Hematopoietic multipotent progenitor cell treated with erythropoietin and hydrocortisone succinate and interleukin-3 and kit ligand, for 4 days (in vitro differentiated cells): ENCODE results near the gene HOMER1.
"Not testable (repeated sequence)": the region's sequence is repeated elsewhere in the genome, so short reads cannot be mapped to it uniquely, and the experiment has no call there.

Source experiments
- DNase-seq: peaks from one replicate; pipeline ENCODE4 v3.0.0-alpha.2; 2015

The HOMER1 gene

GRCh38 chr5:79408028-79408427 is 105.9 kb downstream of the HOMER1 start:
- DNase-seq = no peak

GRCh38 chr5:79407591-79407990 is 106.3 kb downstream of the HOMER1 start:
- no peak for DNase-seq

GRCh38 chr5:79401216-79401615 is 112.7 kb downstream of the HOMER1 start:
- no peak for DNase-seq

DNA sequence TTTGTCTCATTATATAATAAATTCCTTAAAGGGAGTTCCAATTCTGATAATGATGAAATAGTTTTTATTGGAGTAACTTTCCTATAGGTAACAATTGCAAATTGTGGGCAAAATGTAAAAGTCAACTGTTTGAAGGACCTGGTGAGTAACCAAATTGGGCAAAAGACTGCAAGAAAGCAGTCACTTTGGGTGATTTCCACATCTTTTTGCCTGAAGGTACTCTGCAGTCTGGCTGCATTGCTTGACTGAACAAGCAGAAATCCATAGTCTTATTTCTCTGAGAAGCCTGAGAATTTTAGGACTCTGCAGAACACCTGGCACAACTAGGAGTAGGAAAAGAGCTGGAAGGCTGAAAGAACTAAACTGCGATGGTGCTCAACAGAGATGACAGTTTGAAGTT is 114.9 kb downstream of the HOMER1 start:
- DNase-seq = no peak

DNA sequence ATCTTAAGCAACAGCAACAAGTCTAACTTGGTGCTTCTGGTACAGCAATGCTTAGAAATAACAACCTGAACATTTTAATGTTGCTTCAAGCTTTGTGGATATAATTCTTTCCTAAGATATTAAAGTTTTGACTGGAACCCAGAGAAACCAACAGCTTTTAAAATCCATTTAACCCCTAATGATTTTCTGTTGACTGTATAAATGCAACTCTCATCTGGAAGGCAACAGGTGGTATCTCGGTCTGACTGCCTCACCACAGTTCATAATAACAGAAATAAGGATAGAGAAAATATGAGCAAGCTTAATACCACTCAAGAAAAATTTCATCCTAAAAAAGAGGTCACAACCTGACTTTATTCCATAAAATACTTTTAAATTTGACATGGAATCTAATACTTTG is 116.9 kb downstream of the HOMER1 start:
- DNase-seq = no peak

GRCh38 chr5:79396265-79396664 is 117.7 kb downstream of the HOMER1 start:
- no peak for DNase-seq

- no peak for DNase-seq
Observed at GRCh38 chr5:79395296-79395695, 118.6 kb downstream of the HOMER1 start.

GRCh38 chr5:79392776-79393175 is 121.2 kb downstream of the HOMER1 start:
- DNase-seq = no peak

DNA sequence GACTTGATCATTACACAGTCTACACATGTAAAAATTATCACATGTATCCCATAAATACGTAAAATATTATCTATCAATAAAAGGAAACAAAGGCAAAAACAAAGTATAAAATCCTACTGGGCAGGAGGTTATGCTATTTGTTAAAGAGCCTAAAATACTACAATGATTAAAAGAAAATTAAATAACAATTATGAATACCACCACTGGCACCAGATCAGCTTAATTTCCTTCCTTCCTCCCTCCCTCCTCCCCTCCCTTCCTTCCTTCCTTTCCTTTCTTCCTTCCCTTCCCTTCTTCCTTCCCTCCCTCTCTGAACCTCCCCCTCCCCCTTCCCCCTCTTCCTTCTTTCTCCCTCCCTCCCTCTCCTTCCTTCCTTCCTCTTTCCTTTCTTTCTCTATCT is 127.3 kb downstream of the HOMER1 start:
- no peak for DNase-seq

DNA sequence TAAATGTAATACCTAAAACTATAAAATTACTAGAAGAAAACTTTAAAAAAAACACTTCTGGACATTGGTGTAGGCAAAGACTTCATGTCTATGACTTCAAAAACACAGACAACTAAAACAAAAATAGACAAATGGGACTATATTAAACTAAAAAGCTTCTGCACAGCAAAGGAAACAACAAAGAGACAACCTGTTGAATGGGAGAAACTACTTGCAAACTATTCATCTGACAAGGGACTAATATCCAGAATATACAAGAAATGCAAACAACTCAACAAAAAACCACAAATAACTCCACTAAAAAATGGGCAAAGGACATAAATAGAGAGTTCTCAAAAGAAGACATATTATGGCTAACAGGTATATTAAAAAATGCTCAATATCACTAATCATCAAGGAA is 128.8 kb downstream of the HOMER1 start:
- not testable (repeated sequence) for DNase-seq

- DNase-seq = no peak
Observed at GRCh38 chr5:79378510-79379186, 135.3 kb downstream of the HOMER1 start.

DNA sequence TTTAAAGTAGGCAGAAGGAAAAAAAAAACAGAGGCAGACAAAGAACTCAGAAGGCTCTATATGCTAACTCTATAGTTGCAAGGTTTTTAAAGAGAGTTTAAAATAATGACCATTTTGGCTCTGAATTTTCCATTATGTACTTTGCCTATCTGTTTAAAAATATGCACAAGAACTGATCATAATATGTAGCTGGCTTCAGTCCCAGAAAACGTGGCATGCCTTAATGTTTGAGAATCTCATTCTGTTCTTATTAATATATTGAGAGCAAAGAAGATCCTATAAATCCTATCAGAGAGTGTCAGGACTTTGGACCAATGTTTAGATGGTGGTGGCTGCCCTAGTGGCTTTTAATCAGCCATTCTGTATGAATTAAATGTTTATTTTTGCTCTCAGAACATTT is 156.5 kb downstream of the HOMER1 start:
- no peak for DNase-seq

DNA sequence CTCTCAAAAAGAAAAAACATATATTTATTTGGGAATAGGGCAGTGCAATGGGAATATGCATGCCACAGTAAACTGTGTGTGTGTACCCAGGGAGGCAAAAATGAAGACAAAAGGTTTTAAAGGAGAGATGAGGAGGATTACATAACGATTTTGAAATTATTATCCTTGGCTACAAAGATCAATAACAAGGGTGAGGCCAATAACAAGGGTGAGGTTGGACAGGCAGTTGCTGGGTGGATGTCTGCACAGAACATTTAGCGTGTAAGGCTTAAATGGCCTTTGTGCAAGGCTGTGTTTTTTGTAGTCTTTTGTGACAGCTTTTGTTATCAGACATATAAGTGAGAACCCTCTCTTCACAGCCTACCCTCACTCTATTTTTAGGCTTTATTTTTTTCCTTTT is 164.1 kb downstream of the HOMER1 start:
- DNase-seq = no peak

DNA sequence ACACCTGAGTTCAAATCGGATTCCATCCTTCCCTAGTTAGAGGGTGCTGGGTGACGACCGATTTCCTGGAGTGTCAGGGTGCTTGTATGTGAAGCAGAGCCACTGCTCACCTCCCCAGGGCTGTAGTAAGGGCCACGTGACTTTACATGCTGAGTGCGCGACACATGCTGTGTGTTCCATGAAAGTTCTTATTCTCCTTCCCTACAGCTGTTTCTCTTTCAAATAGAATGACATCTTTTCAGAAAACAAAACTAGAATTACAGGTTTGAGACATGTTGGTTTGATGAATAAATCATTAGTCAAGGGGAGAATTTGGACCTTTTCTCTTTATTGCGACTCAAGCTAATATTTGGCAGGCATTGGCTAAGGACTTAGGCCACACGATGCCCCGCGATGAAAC is 164.9 kb downstream of the HOMER1 start:
- no peak for DNase-seq

- no peak for DNase-seq
Observed at GRCh38 chr5:79346420-79346824, 167.5 kb downstream of the HOMER1 start.

DNA sequence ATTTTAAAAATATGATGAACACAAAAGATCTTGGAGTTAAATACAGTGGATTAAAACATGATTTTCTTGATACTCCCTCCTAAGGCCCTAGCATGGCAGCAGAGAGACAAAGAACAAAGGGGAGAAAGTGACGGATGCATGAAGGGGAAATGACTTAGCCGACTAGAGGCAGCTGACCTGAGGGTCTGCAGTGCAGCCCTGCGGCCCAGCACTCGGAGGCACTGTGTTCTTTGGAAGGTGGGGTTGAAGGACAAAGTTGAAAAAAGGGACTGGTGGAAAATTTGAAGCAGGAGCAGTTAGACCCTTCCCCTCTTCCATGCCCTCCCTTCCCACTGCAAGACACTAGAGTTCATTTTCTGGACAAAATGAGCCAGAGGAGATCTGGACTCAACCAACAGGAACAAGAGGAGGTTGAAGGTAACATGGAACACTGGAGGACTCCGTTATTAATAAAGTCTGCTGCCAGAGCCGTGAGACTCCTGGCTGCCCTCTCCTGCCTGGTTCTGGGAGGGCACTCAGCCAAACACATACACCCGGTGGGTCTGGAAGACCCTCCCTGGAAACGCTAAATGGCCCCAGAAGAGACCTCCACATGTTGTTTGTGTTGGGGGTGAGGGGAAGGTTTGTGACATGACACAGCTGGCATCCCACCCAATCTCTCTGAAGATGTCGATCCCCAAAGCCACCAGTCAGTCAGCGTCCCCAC is 179.9 kb downstream of the HOMER1 start:
- DNase-seq = no peak

DNA sequence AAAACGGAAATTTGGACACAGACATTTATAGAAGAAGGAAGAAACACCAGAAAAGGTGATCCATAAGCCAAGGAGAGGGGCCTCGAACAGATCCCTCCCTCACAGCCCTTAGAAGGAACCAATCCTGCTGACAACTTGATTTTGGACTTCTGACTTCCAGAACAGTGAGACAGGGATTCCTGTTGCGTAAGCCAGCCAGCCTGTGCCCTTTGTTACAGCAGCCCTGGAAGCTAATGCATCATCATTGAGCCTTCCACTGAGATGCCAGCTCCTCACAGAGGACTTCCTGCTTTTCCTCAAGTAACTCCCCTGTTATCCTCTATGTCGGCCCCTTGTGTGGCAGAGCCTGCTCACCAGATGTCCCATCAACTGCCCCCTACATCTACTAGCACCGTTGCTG is 183.9 kb downstream of the HOMER1 start:
- DNase-seq = no peak

- DNase-seq = no peak
Observed at GRCh38 chr5:79329453-79329852, 184.5 kb downstream of the HOMER1 start.
